Endothelial cell of umbilical vein (primary cell): ENCODE data around the gene TENT4A. TPM values are rescaled to one million over a fixed set of nuclear protein-coding genes. Genes with fewer than 3 reads are reported as not detected.

Experiments used
- BruUV-seq: library from RNA; stranded (reverse); fragments of 400-500 nt; replicated peaks from 2 replicates; lab custom pipeline; 2021; lab: Mats Ljungman, UMichigan
- CTCF ChIA-PET: fragments of 300-600, 350-600 bp; sonication (Branson Sonifier 250); formaldehyde crosslinking; loops from one replicate; lab custom pipeline; 2021; ENCODE audit warnings: antibody characterized with exemption, inconsistent platforms; lab: Charles Lee
- POLR2A ChIA-PET: fragments of 300-600, 350-600 bp; sonication (Branson Sonifier 250); formaldehyde crosslinking; loops from one replicate; lab custom pipeline; 2021; ENCODE audit warnings: antibody characterized with exemption, inconsistent platforms; lab: Charles Lee
- DNase-seq: peaks from one replicate; pipeline ENCODE4 v3.0.0-alpha.2; 2011; ENCODE audit warnings: low read depth, low spot score
- FAIRE-seq: peaks from 2 replicates; lab custom pipeline; 2011; peaks lifted over from hg19 to GRCh38; lab: Jason Lieb, UNC
- H2AFZ ChIP-seq: 2 replicates; pipeline ENCODE4 v1.6.0; 2012; ENCODE audit warnings: low read depth, low read length, control low read depth, inconsistent platforms
- H3K27ac ChIP-seq: 2 replicates; pipeline ENCODE4 v1.5.1; 2011; ENCODE audit warnings: low read depth, mild to moderate bottlenecking, control low read depth, low read length, moderate library complexity; ENCODE audit not compliant: insufficient read depth
- H3K27me3 ChIP-seq, 2 experiments: 2 replicates each; pipeline versions ENCODE4 v1.6.0 to v1.6.1; 2011; ENCODE audit warnings: low read length in 2 of 2, mixed read lengths in 1 of 2; ENCODE audit not compliant: control insufficient read depth in 2 of 2, insufficient read depth in 2 of 2
- H3K36me3 ChIP-seq, 2 experiments: 2 replicates in 1 of 2; 3 replicates in 1 of 2; pipeline ENCODE4 v1.5.1; 2011; ENCODE audit warnings: low read length in 2 of 2, mild to moderate bottlenecking in 1 of 2, moderate library complexity in 1 of 2; ENCODE audit not compliant: control insufficient read depth in 2 of 2, insufficient read depth in 2 of 2; ENCODE audit errors: extremely low read depth in 1 of 2
- H3K4me1 ChIP-seq: 3 replicates; pipeline ENCODE4 v1.5.1; 2011; ENCODE audit warnings: mild to moderate bottlenecking, low read length; ENCODE audit not compliant: control insufficient read depth, insufficient read depth; ENCODE audit errors: extremely low read depth
- H3K4me2 ChIP-seq: 2 replicates; pipeline ENCODE4 v1.6.1; 2011; ENCODE audit warnings: low read length, control low read depth, mixed read lengths; ENCODE audit not compliant: insufficient read depth
- H3K4me3 ChIP-seq, 3 experiments: fragments of 200-600 bp in 1 of 3; sonication (generic), shearing (Covaris generic) in 1 of 3; replicated peaks in 1 of 3; 2 replicates each; pipeline ENCODE4 v1.5.1; 2011 to 2016; ENCODE audit warnings: control low read depth in 3 of 3, low read length in 3 of 3, mild to moderate bottlenecking in 2 of 3, inconsistent platforms in 1 of 3, low read depth in 1 of 3, moderate library complexity in 1 of 3; ENCODE audit not compliant: insufficient read depth in 1 of 3
- H3K79me2 ChIP-seq: 2 replicates; pipeline ENCODE4 v1.6.0; 2012; ENCODE audit warnings: low read length, inconsistent platforms; ENCODE audit not compliant: control insufficient read depth, insufficient read depth
- H3K9ac ChIP-seq: replicated peaks from 2 replicates; pipeline ENCODE3; 2011; ENCODE audit warnings: low read length, control low read depth; ENCODE audit not compliant: insufficient read depth; ENCODE audit errors: extremely low read depth
- H3K9me1 ChIP-seq: replicated peaks from 3 replicates; pipeline ENCODE4 v1.6.0; 2011; ENCODE audit warnings: mild to moderate bottlenecking, low read length; ENCODE audit not compliant: control insufficient read depth, insufficient read depth; ENCODE audit errors: extremely low read depth
- H3K9me3 ChIP-seq: replicated peaks from 2 replicates; pipeline ENCODE4 v1.5.1; 2012; ENCODE audit warnings: low read length, inconsistent platforms; ENCODE audit not compliant: control insufficient read depth, insufficient read depth
- H4K20me1 ChIP-seq: replicated peaks from 2 replicates; pipeline ENCODE3; 2011; ENCODE audit warnings: mild to moderate bottlenecking, low read length; ENCODE audit not compliant: control insufficient read depth, insufficient read depth; ENCODE audit errors: extremely low read depth
- CTCF ChIP-seq, 2 donors: IDR thresholded peaks; 1 replicate in 1 of 2; 2 replicates in 1 of 2; pipeline ENCODE4 v1.5.1; 2011; ENCODE audit warnings: low read length in 2 of 2, mild to moderate bottlenecking in 2 of 2, moderate library complexity in 2 of 2, control low read depth in 1 of 2, inconsistent platforms in 1 of 2, low read depth in 1 of 2; ENCODE audit not compliant: insufficient read depth in 1 of 2; ENCODE audit errors: extremely low read depth in 1 of 2
- EZH2 ChIP-seq: IDR thresholded peaks from 2 replicates; pipeline ENCODE4 v1.6.1; 2012; ENCODE audit warnings: borderline replicate concordance, low read depth, mild to moderate bottlenecking, moderate library complexity, low read length, inconsistent platforms; ENCODE audit not compliant: severe bottlenecking
- FOS ChIP-seq: IDR thresholded peaks from 2 replicates; pipeline ENCODE4 v1.6.1; 2011; ENCODE audit warnings: mild to moderate bottlenecking, low read length, moderate library complexity, borderline replicate concordance; ENCODE audit not compliant: insufficient read depth
- GATA2 ChIP-seq: IDR thresholded peaks from 2 replicates; pipeline ENCODE4 v1.7.0; 2011; ENCODE audit warnings: low read depth, mild to moderate bottlenecking, moderate library complexity, mixed read lengths, low read length; ENCODE audit not compliant: insufficient read length, insufficient read depth
- JUN ChIP-seq: IDR thresholded peaks from 2 replicates; pipeline ENCODE4 v1.6.1; 2011; ENCODE audit warnings: borderline replicate concordance, low read depth; ENCODE audit not compliant: insufficient read length, insufficient read depth
- MAX ChIP-seq: IDR thresholded peaks from 2 replicates; pipeline ENCODE4 v1.6.1; 2011; ENCODE audit not compliant: insufficient read depth, insufficient read length
- MYC ChIP-seq: IDR thresholded peaks from one replicate; pipeline ENCODE4 v1.6.1; 2011; ENCODE audit warnings: mild to moderate bottlenecking, low read depth, low read length
- POLR2A ChIP-seq: IDR thresholded peaks from 2 replicates; pipeline ENCODE4 v1.6.1; 2012; ENCODE audit warnings: low read depth, mild to moderate bottlenecking, control low read depth, low read length
- POLR2AphosphoS5 ChIP-seq: IDR thresholded peaks from 2 replicates; pipeline ENCODE4 v1.6.1; 2012; ENCODE audit warnings: low read depth, mild to moderate bottlenecking, control low read depth, low read length, moderate library complexity; ENCODE audit not compliant: insufficient read depth
- dilution Hi-C: fragments of 300-500 bp; cut with MboI; formaldehyde crosslinking; loops from one replicate; pipeline ENCODE4 v1.15.0; 2019; ENCODE audit warnings: low sequenced_read_pairs; ENCODE audit not compliant: extremely low pct_ligation_motif_present
- intact Hi-C: fragments of 100-400 bp; cut with micrococcal nuclease; formaldehyde crosslinking; loops from one replicate; pipeline ENCODE4 v1.10.0; 2022
- polyA plus RNA-seq, 4 experiments: library from polyadenylated mRNA; depleted of rRNA in 3 of 4; stranded (reverse) in 3 of 4; unstranded in 1 of 4; fragments of >200 nt; gene quantifications; 2 replicates each; pipeline versions ENCODE4 v1.2.1 to v1.2.3, GENCODE V29; 2011 to 2012; ENCODE audit warnings: missing spikeins in 1 of 4
- total RNA-seq: library from RNA; stranded (reverse); gene quantifications from 2 replicates; pipeline ENCODE4 v1.2.3, GENCODE V29; 2021

The TENT4A gene
- total and polyA plus RNA-seq, 2 donors (not counting 3 experiments of a cell fraction or from before 2014, with no cell fraction given) = 10.2 to 35.4 TPM

- H3K27me3 ChIP-seq = no peaks in the 10 kb centered on the region
- intact Hi-C loops (no loop called here), dilution Hi-C loops (no loop called here)
- H2AFZ ChIP-seq = no peak overlapping the region
- no peak overlapping the region for H3K4me3 ChIP-seq
- H3K79me2 ChIP-seq = no peaks in the 10 kb centered on the region
- no peaks in the 10 kb centered on the region for H3K9me3 ChIP-seq
- no peak for FAIRE-seq
- DNase-seq = no peak
- no peak overlapping the region for H3K27ac ChIP-seq
- H3K4me1 ChIP-seq = no peaks in the 10 kb centered on the region
- ChIA-PET POLR2A (no interaction called here), CTCF (no interaction called here)
- TF ChIP-seq POLR2A (no peak), GATA2 (no peak), JUN (no peak), POLR2AphosphoS5 (no peak), MYC (no peak), FOS (no peak), CTCF (IDR thresholded peaks at IDR 0.05; ENCODE audit: extremely low read depth in 1 of 2, insufficient read depth in 1 of 2, low read depth in 1 of 2, low read length in 2 of 2) (no peak), MAX (no peak), EZH2 (no peak)
- BruUV-seq = no TSS peak
- H3K36me3 ChIP-seq = no peaks in the 10 kb centered on the region
- no peak overlapping the region for H3K9ac ChIP-seq
- no peaks in the 10 kb centered on the region for H3K9me1 ChIP-seq
- no peak overlapping the region for H3K4me2 ChIP-seq
- H4K20me1 ChIP-seq = no peaks in the 10 kb centered on the region
Measured at GRCh38 chr5:6682239-6682638, 31.0 kb upstream of the TENT4A start.
